Neural crest cell (in vitro differentiated cells): ENCODE results near the gene FKBP6. TPM values are rescaled to one million over a fixed set of nuclear protein-coding genes. Genes with fewer than 3 reads are reported as not detected.
A peak's percentile ranks its signal among the peaks of the same experiment; 100 is the strongest.

Experiments used
- DNase-seq: peaks from one replicate; pipeline ENCODE4 v3.0.0; 2021; ENCODE audit warnings: low read depth, mixed read lengths, low spot score
- H3K27ac Mint-ChIP-seq: one replicate; pipeline ENCODE4 v1.8.0; 2021; ENCODE audit warnings: mild to moderate bottlenecking, mixed read lengths; ENCODE audit not compliant: unreplicated experiment
- H3K27me3 Mint-ChIP-seq: 2 replicates; pipeline ENCODE4 v1.8.0; 2021; ENCODE audit warnings: low read depth, mild to moderate bottlenecking, mixed read lengths
- H3K36me3 Mint-ChIP-seq: 2 replicates; pipeline ENCODE4 v1.8.0; 2021; ENCODE audit warnings: low read depth, mild to moderate bottlenecking, mixed read lengths
- H3K4me1 Mint-ChIP-seq: 2 replicates; pipeline ENCODE4 v1.8.0; 2021; ENCODE audit warnings: mixed read lengths
- H3K4me3 Mint-ChIP-seq: one replicate; pipeline ENCODE4 v1.8.0; 2021; ENCODE audit warnings: mild to moderate bottlenecking, mixed read lengths
- H3K9me3 Mint-ChIP-seq: 2 replicates; pipeline ENCODE4 v1.8.0; 2021; ENCODE audit warnings: mixed read lengths
- total RNA-seq: library from RNA; stranded (reverse); gene quantifications from 2 replicates; pipeline ENCODE4 v1.2.1, GENCODE V29; 2021
- TF ChIP-seq, protein P1 (sequence below): fragments of 200-600 bp; sonication (generic); conservative IDR thresholded peaks from 2 replicates; pipeline ENCODE4 v1.5.0; 2021; ENCODE audit warnings: antibody characterized with exemption, mild to moderate bottlenecking

FKBP6 gene
- total RNA-seq, 1 donor from 2014 or later = not detected

- H3K4me1 Mint-ChIP-seq = peaks cover 25% of the 10 kb centered on the region
- DNase-seq = no peak
- H3K27me3 Mint-ChIP-seq = no peaks in the 10 kb centered on the region
- TF ChIP-seq, protein P1, sequence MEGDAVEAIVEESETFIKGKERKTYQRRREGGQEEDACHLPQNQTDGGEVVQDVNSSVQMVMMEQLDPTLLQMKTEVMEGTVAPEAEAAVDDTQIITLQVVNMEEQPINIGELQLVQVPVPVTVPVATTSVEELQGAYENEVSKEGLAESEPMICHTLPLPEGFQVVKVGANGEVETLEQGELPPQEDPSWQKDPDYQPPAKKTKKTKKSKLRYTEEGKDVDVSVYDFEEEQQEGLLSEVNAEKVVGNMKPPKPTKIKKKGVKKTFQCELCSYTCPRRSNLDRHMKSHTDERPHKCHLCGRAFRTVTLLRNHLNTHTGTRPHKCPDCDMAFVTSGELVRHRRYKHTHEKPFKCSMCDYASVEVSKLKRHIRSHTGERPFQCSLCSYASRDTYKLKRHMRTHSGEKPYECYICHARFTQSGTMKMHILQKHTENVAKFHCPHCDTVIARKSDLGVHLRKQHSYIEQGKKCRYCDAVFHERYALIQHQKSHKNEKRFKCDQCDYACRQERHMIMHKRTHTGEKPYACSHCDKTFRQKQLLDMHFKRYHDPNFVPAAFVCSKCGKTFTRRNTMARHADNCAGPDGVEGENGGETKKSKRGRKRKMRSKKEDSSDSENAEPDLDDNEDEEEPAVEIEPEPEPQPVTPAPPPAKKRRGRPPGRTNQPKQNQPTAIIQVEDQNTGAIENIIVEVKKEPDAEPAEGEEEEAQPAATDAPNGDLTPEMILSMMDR = no peak
- H3K4me3 Mint-ChIP-seq = no peak overlapping the region
- no peaks in the 10 kb centered on the region for H3K36me3 Mint-ChIP-seq
- H3K9me3 Mint-ChIP-seq = no peaks in the 10 kb centered on the region
- H3K27ac Mint-ChIP-seq = no peak overlapping the region
These were observed 12.6 kb downstream of the FKBP6 start for GRCh38 chr7:73340514-73340913.

GRCh38 chr7:73341877-73342276, 13.9 kb downstream of the FKBP6 start:
- DNase-seq = no peak
- Mint-ChIP-seq H3K27ac (no peak overlapping the region), H3K36me3 (no peaks in the 10 kb centered on the region), H3K9me3 (no peaks in the 10 kb centered on the region), H3K4me3 (no peak overlapping the region), H3K4me1 (peaks cover 25% of the 10 kb centered on the region), H3K27me3 (no peaks in the 10 kb centered on the region)
- TF ChIP-seq, protein P1 = no peak

GRCh38 chr7:73342645-73343044, 14.7 kb downstream of the FKBP6 start:
- H3K4me3 Mint-ChIP-seq = no peak overlapping the region
- H3K4me1 Mint-ChIP-seq = peaks cover 25% of the 10 kb centered on the region
- TF ChIP-seq, protein P1 = peak; percentile 57
- H3K27ac Mint-ChIP-seq = no peak overlapping the region
- H3K9me3 Mint-ChIP-seq = no peaks in the 10 kb centered on the region
- no peak for DNase-seq
- H3K27me3 Mint-ChIP-seq = no peaks in the 10 kb centered on the region
- no peaks in the 10 kb centered on the region for H3K36me3 Mint-ChIP-seq

DNA sequence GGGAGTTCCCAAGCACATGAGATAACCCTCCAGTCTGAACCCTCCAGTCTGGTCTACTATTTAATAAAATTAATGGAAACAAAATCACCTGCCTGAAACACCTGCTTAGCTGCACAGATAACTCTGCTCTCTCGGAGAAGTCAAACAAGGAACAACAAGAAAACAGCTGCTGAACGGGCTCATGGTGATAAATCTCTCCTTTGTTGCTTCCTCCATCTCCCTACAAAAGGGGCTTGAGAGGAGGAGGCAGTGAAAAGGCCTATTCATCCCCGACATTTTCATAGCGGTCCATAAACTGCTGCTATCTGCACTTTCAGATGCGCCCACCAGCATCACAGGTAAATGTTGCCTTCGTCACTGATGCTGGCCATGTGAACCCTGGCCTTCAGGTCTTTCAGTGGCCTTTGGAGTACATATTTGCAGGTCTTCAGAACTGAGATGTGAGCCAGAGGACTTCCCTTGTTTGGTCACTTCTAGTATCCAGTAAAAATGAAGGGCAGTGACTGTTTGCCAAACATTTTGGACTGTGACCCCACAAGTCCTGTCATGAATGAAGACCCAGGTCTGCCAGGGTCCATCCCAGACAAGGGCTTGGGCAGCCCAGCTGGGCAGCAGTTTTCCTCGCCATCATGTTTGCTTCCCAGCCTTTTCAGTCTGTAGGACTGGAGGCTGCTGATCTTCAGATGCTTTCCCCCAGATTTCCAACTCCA, 15.9 kb downstream of the FKBP6 start:
- TF ChIP-seq, protein P1 = no peak
- H3K9me3 Mint-ChIP-seq = no peaks in the 10 kb centered on the region
- H3K27ac Mint-ChIP-seq = peak overlapping the region; percentile 39
- no peaks in the 10 kb centered on the region for H3K27me3 Mint-ChIP-seq
- no peaks in the 10 kb centered on the region for H3K36me3 Mint-ChIP-seq
- DNase-seq = no peak
- peaks cover 25% of the 10 kb centered on the region for H3K4me1 Mint-ChIP-seq
- H3K4me3 Mint-ChIP-seq = no peak overlapping the region

DNA sequence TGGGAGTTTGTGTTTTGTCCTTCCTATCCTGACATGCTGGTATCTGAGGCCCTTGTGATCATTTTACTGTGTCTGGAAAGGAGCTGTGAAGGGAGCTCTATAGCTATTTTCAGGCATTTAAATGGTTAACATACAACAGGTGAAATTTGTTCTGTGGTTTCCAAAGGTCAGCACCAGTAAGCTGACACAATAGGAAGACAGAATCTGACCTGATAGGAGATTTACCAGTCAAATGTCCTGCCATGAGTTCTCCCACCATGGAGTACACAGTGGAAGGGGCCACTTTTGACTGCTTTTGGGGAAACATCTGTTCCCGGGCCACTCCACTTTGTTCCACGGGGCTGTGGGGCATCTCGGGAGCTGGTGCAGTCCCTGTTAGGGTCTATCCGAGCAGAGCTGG, 17.6 kb downstream of the FKBP6 start:
- H3K4me1 Mint-ChIP-seq = peaks cover 34% of the 10 kb centered on the region

More for the DNA sequence above, 17.6 kb downstream of the FKBP6 start:
- no peak for DNase-seq
- H3K27me3 Mint-ChIP-seq = no peaks in the 10 kb centered on the region
- TF ChIP-seq, protein P1 = no peak
- H3K36me3 Mint-ChIP-seq = no peaks in the 10 kb centered on the region
- H3K9me3 Mint-ChIP-seq = no peaks in the 10 kb centered on the region
- no peak overlapping the region for H3K4me3 Mint-ChIP-seq
- peak overlapping the region; percentile 63 for H3K27ac Mint-ChIP-seq
